PC-3 (cell line): ENCODE data around the gene RUVBL2. TPM values are rescaled to one million over a fixed set of nuclear protein-coding genes. Genes with fewer than 3 reads are reported as not detected.

Experiments
- ATAC-seq: fragments of 200-7000 bp; cut with Tn5 transposase; 2 replicates; pipeline ENCODE4 v1.9.1; 2020; ENCODE audit warnings: mild to moderate bottlenecking, moderate library complexity
- BruUV-seq: library from RNA; stranded (reverse); fragments of 400-500 nt; replicated peaks from 2 replicates; lab custom pipeline; 2021; lab: Mats Ljungman, UMichigan
- CTCF ChIA-PET: fragments of 300-600 bp; sonication (Branson Sonifier 250); formaldehyde crosslinking; loops from one replicate; lab custom pipeline; 2022; ENCODE audit warnings: antibody characterized with exemption; lab: Charles Lee
- POLR2A ChIA-PET: fragments of 300-600 bp; sonication (Branson Sonifier 250); formaldehyde crosslinking; loops from one replicate; lab custom pipeline; 2022; ENCODE audit warnings: antibody characterized with exemption; ENCODE audit not compliant: unreplicated experiment; lab: Charles Lee
- DNase-seq: peaks from one replicate; pipeline ENCODE4 v3.0.0-alpha.2; 2015
- H2AFZ ChIP-seq: fragments of 300-600 bp; sonication (generic); 2 replicates; pipeline ENCODE4 v1.6.0; 2016; ENCODE audit warnings: antibody characterized with exemption, low read length
- H3F3A ChIP-seq: fragments of 300-600 bp; sonication (generic); one replicate; pipeline ENCODE4 v1.6.0; 2017; ENCODE audit warnings: antibody characterized with exemption, low read length, control low read depth, mild to moderate bottlenecking; ENCODE audit not compliant: unreplicated experiment
- H3K27ac ChIP-seq: fragments of 300-600 bp; sonication (generic); 2 replicates; pipeline ENCODE4 v1.5.1; 2016; ENCODE audit warnings: mild to moderate bottlenecking, low read length
- H3K27me3 ChIP-seq: fragments of 300-600 bp; sonication (generic); 2 replicates; pipeline ENCODE4 v1.6.1; 2016; ENCODE audit warnings: low read length, mixed read lengths
- H3K36me3 ChIP-seq: fragments of 300-600 bp; sonication (generic); 2 replicates; pipeline ENCODE4 v1.6.1; 2016; ENCODE audit warnings: low read depth, mixed run types, low read length, mixed read lengths
- H3K4me1 ChIP-seq: fragments of 300-600 bp; sonication (generic); 2 replicates; pipeline ENCODE4 v1.5.1; 2016; ENCODE audit warnings: low read length; ENCODE audit not compliant: insufficient read depth
- H3K4me2 ChIP-seq: fragments of 300-600 bp; sonication (generic); 2 replicates; pipeline ENCODE4 v1.6.0; 2016; ENCODE audit warnings: low read length
- H3K4me3 ChIP-seq: fragments of 300-600 bp; sonication (generic); 2 replicates; pipeline ENCODE4 v1.5.1; 2016; ENCODE audit warnings: mild to moderate bottlenecking, low read length, mixed read lengths
- H3K79me2 ChIP-seq: fragments of 300-600 bp; sonication (generic); 2 replicates; pipeline ENCODE4 v1.6.1; 2017; ENCODE audit warnings: low read length, mixed read lengths
- H3K9ac ChIP-seq: fragments of 300-600 bp; sonication (generic); 2 replicates; pipeline ENCODE4 v1.6.0; 2016; ENCODE audit warnings: mild to moderate bottlenecking, low read length
- H3K9me2 ChIP-seq: fragments of 300-600 bp; sonication (generic); replicated peaks from 2 replicates; pipeline ENCODE4 v1.6.1; 2016; ENCODE audit warnings: mixed run types, low read length, mixed read lengths
- H3K9me3 ChIP-seq: fragments of 300-600 bp; sonication (generic); 2 replicates; pipeline ENCODE4 v1.6.1; 2016; ENCODE audit warnings: low read length, mixed read lengths
- H4K20me1 ChIP-seq: fragments of 300-600 bp; sonication (generic); 2 replicates; pipeline ENCODE4 v1.6.1; 2016; ENCODE audit warnings: low read length, mixed read lengths
- CTCF ChIP-seq: fragments of 300-600 bp; sonication (generic); conservative IDR thresholded peaks from 2 replicates; pipeline ENCODE4 v1.5.1; 2017; ENCODE audit warnings: antibody characterized with exemption, low read depth, mild to moderate bottlenecking, low read length
- EZH2 ChIP-seq: fragments of 300-600 bp; sonication (generic); IDR thresholded peaks from one replicate; pipeline ENCODE4 v1.6.1; 2017; ENCODE audit warnings: antibody characterized with exemption, mild to moderate bottlenecking, low read length; ENCODE audit not compliant: unreplicated experiment
- EZH2phosphoT487 ChIP-seq: fragments of 300-600 bp; sonication (generic); IDR thresholded peaks from 2 replicates; pipeline ENCODE4 v1.6.1; 2018; ENCODE audit warnings: mild to moderate bottlenecking, antibody characterized with exemption, low read length, borderline replicate concordance
- intact Hi-C: fragments of 100-400 bp; cut with micrococcal nuclease; formaldehyde crosslinking; loops from 2 replicates; pipeline ENCODE4 v1.9.0; 2023
- total RNA-seq: library from RNA; depleted of rRNA; stranded (reverse); fragments of >200 nt; gene quantifications from 2 replicates; pipeline ENCODE4 v1.2.3, GENCODE V29; 2014

RUVBL2 gene
- total RNA-seq, 1 experiment from 2014 or later, result 291 TPM

- H3K36me3 ChIP-seq, result peaks cover 4% of the 10 kb centered on the region; the same call in 1 of the 2 replicates
- H2AFZ ChIP-seq, result no peak overlapping the region
- no peaks in the 10 kb centered on the region for H3K79me2 ChIP-seq
- H3K27ac ChIP-seq, result no peak overlapping the region
- no peak overlapping the region for H3K9ac ChIP-seq
- intact Hi-C loops, result no loop called here
- H3K4me3 ChIP-seq, result no peak overlapping the region
- no peak overlapping the region for H3K4me2 ChIP-seq
- no peak for ATAC-seq
- H3K9me3 ChIP-seq, result no peaks in the 10 kb centered on the region
- no peak for DNase-seq
- peaks cover 3% of the 10 kb centered on the region for H3F3A ChIP-seq
- POLR2A ChIA-PET, result no interaction called here
- CTCF ChIA-PET, result no interaction called here
- no peak for TF ChIP-seq EZH2phosphoT487
- TF ChIP-seq CTCF, result no peak
- no peak for TF ChIP-seq EZH2
- no peaks in the 10 kb centered on the region for H3K27me3 ChIP-seq
- no peaks in the 10 kb centered on the region for H3K9me2 ChIP-seq
- no peaks in the 10 kb centered on the region for H4K20me1 ChIP-seq
- H3K4me1 ChIP-seq, result no peaks in the 10 kb centered on the region
- BruUV-seq, result no TSS peak
Observed at GRCh38 chr19:48982280-48982679, 11.4 kb upstream of the RUVBL2 start.

GRCh38 chr19:48985711-48986110 lies 8.0 kb upstream of the RUVBL2 start:
- Histone ChIP-seq H4K20me1 (no peaks in the 10 kb centered on the region), H2AFZ (no peak overlapping the region), H3K36me3 (peaks cover 4% of the 10 kb centered on the region; the same call in 1 of the 2 replicates), H3K9me3 (no peaks in the 10 kb centered on the region), H3K4me3 (no peak overlapping the region), H3K79me2 (peaks cover 8% of the 10 kb centered on the region; the same call in 1 of the 2 replicates), H3K4me2 (no peak overlapping the region), H3K4me1 (no peaks in the 10 kb centered on the region), H3K9ac (no peak overlapping the region), H3K27me3 (no peaks in the 10 kb centered on the region), H3K9me2 (no peaks in the 10 kb centered on the region), H3F3A (no peaks in the 10 kb centered on the region), H3K27ac (no peak overlapping the region)
- no peak for ATAC-seq
- no peak for DNase-seq
- TF ChIP-seq CTCF (no peak), EZH2 (no peak), EZH2phosphoT487 (no peak)
- BruUV-seq, result no TSS peak
- ChIA-PET POLR2A (no interaction called here), CTCF (no interaction called here)
- intact Hi-C loops, result no loop called here

- Histone ChIP-seq H3K9me2 (no peaks in the 10 kb centered on the region), H3K27me3 (no peaks in the 10 kb centered on the region), H3K9ac (no peak overlapping the region), H3K4me3 (no peak overlapping the region), H3K4me2 (no peak overlapping the region), H3K4me1 (no peaks in the 10 kb centered on the region), H3F3A (no peaks in the 10 kb centered on the region), H3K9me3 (no peaks in the 10 kb centered on the region), H4K20me1 (no peaks in the 10 kb centered on the region), H3K79me2 (peaks cover 13% of the 10 kb centered on the region; the same call in 1 of the 2 replicates), H3K27ac (no peak overlapping the region), H3K36me3 (peaks cover 4% of the 10 kb centered on the region; the same call in 1 of the 2 replicates), H2AFZ (no peak overlapping the region)
- ChIA-PET CTCF (no interaction called here), POLR2A (no interaction called here)
- intact Hi-C loops, result no loop called here
- BruUV-seq, result no TSS peak
- no peak for TF ChIP-seq EZH2phosphoT487
- no peak for TF ChIP-seq CTCF
- no peak for TF ChIP-seq EZH2
- ATAC-seq (no peak), DNase-seq (no peak)
Observed at GRCh38 chr19:48986211-48986610, 7.5 kb upstream of the RUVBL2 start.
